Right lobe of liver (tissue), 4 donors: ENCODE results near the gene KCNQ2.

ENCODE experiments used
- CTCF ChIP-seq, 4 donors: fragments of 200-600 bp in 3 of 4; fragments of 450-650 bp in 1 of 4; IDR thresholded peaks; one replicate each; pipeline versions ENCODE4 v1.5.1 to v1.8.0; 2016 to 2022; ENCODE audit warnings: antibody characterized with exemption in 4 of 4, mild to moderate bottlenecking in 2 of 4
- POLR2A ChIP-seq: fragments of 450-650 bp; IDR thresholded peaks from one replicate; pipeline ENCODE4 v1.6.1; 2017; ENCODE audit warnings: antibody characterized with exemption, mild to moderate bottlenecking
- donor health status: DM: no; HTN: no; CAD: no.
- donor health status: DM: no; HTN: no; CAD: no.
- donor health status: DM: no; HTN: yes; CAD: no.

- TF ChIP-seq CTCF (IDR thresholded peaks at IDR 0.05) (no peak), POLR2A (no peak)
Measured at GRCh38 chr20:63412889-63413288, 59.6 kb downstream of the KCNQ2 start.
